Measurements from ENCODE around the gene WDFY2. TPM values are rescaled to one million over a fixed set of nuclear protein-coding genes. Genes with fewer than 3 reads are reported as not detected.

The WDFY2 gene
- total and polyA plus RNA-seq, 2 experiments from 2014 or later, result 11.4 to 24.0 TPM

- H3K27ac ChIP-seq (ENCODE audit: low read depth), result no peak overlapping the region
- DNase-seq (ENCODE audit: low spot score) (no peak), ATAC-seq (no peak)
- H3K27me3 ChIP-seq (ENCODE audit: insufficient read depth), result no peaks in the 10 kb centered on the region
- no peaks in the 10 kb centered on the region; the same call in 1 of the 2 replicates for H3F3A ChIP-seq (replicated peaks; ENCODE audit: low read depth)
- H3K9me2 ChIP-seq (ENCODE audit: insufficient read depth), result no peaks in the 10 kb centered on the region
- TF ChIP-seq STAT1 (IDR thresholded peaks at IDR 0.05; ENCODE audit: unreplicated experiment) (no peak), REST (IDR thresholded peaks at IDR 0.05; ENCODE audit: unreplicated experiment) (no peak), JUNB (IDR thresholded peaks at IDR 0.05; ENCODE audit: unreplicated experiment) (no peak), NANOG (IDR thresholded peaks at IDR 0.05; ENCODE audit: borderline replicate concordance) (no peak), ETS1 (IDR thresholded peaks at IDR 0.05) (no peak), CREB1 (CRISPR knock-in tag; IDR thresholded peaks at IDR 0.05; ENCODE audit: low read depth) (no peak), CTCF (conservative IDR thresholded peaks at IDR 0.05; ENCODE audit: low read depth in 2 of 2) (no peak), ZNF114 (CRISPR knock-in tag; IDR thresholded peaks at IDR 0.05) (no peak), EZH2phosphoT487 (IDR thresholded peaks at IDR 0.05; ENCODE audit: unreplicated experiment) (no peak), EZH2 (IDR thresholded peaks at IDR 0.05; ENCODE audit: low read depth, unreplicated experiment) (no peak), ZNF331 (CRISPR knock-in tag; IDR thresholded peaks at IDR 0.05; ENCODE audit: low read depth) (no peak), ZNF462 (CRISPR knock-in tag; IDR thresholded peaks at IDR 0.05) (no peak), POLR2AphosphoS5 (IDR thresholded peaks at IDR 0.05; ENCODE audit: low read depth) (no peak)
- H3K4me1 ChIP-seq (ENCODE audit: insufficient read depth), result peaks cover 66% of the 10 kb centered on the region
- H3K4me1 Mint-ChIP-seq, result peaks cover 71% of the 10 kb centered on the region
- peak overlapping the region; percentile 88; the same call in 1 of the 2 replicates for H3K4me3 ChIP-seq
- H3K27ac Mint-ChIP-seq, result peak overlapping the region; percentile 45; the same call in 1 of the 2 replicates
- H3K4me3 Mint-ChIP-seq, result peak overlapping the region; percentile 49
- H2AFZ ChIP-seq, result no peak overlapping the region
- H4K20me1 ChIP-seq (replicated peaks; ENCODE audit: insufficient read depth), result peaks cover 4% of the 10 kb centered on the region; the same call in 1 of the 2 replicates
- no peaks in the 10 kb centered on the region for H3K9me3 Mint-ChIP-seq
- no peaks in the 10 kb centered on the region for H3K36me3 ChIP-seq (ENCODE audit: insufficient read depth)
- H3K27me3 Mint-ChIP-seq (ENCODE audit: insufficient read depth, low read depth, poor library complexity), result peaks cover 4% of the 10 kb centered on the region
- H3K36me3 Mint-ChIP-seq (ENCODE audit: low read depth), result peaks cover 2% of the 10 kb centered on the region; the same call in 1 of the 3 replicates
- peak overlapping the region; percentile 86 for H3K4me2 ChIP-seq
- H3K79me2 ChIP-seq (replicated peaks; ENCODE audit: insufficient read depth), result peaks cover 74% of the 10 kb centered on the region
These were observed 3.1 kb downstream of the WDFY2 start for GRCh38 chr13:51587372-51587771.
